Heart left ventricle (tissue), 16 donors: Measurements from ENCODE around the gene NPHP3. TPM values are rescaled to one million over a fixed set of nuclear protein-coding genes. Genes with fewer than 3 reads are reported as not detected.
A peak's percentile ranks its signal among the peaks of the same experiment; 100 is the strongest.

ENCODE experiments used
- ATAC-seq, 4 donors: fragments of 200-7000 bp; cut with Tn5 transposase; one replicate each; pipeline ENCODE4 v1.9.1; 2020 to 2022; ENCODE audit warnings: moderate library complexity in 4 of 4, mild to moderate bottlenecking in 3 of 4, moderate number of reproducible peaks in 1 of 4
- DNase-seq, 5 donors: peaks; one replicate each; pipeline ENCODE4 v3.0.0-alpha.2; 2020
- H3K27ac ChIP-seq, 12 donors: fragments of 200-600 bp; sonication (generic) in 4 of 12; one replicate each; pipeline versions ENCODE4 v1.5.0 to v1.8.0; 2016 to 2022; ENCODE audit warnings: mild to moderate bottlenecking in 2 of 12
- H3K27me3 ChIP-seq, 9 donors: fragments of 200-600 bp; sonication (generic) in 2 of 9; one replicate each; pipeline versions ENCODE4 v1.5.1 to v1.8.0; 2016 to 2022; ENCODE audit warnings: mild to moderate bottlenecking in 3 of 9
- H3K36me3 ChIP-seq, 9 donors: fragments of 200-600 bp; sonication (generic) in 2 of 9; one replicate each; pipeline versions ENCODE4 v1.5.0 to v1.8.0; 2018 to 2022; ENCODE audit warnings: mild to moderate bottlenecking in 2 of 9
- H3K4me1 ChIP-seq, 12 donors: fragments of 200-600 bp; sonication (generic) in 4 of 12; one replicate each; pipeline versions ENCODE4 v1.5.0 to v1.8.0; 2016 to 2022; ENCODE audit warnings: mild to moderate bottlenecking in 3 of 12
- H3K4me3 ChIP-seq, 12 donors: fragments of 200-600 bp; sonication (generic) in 4 of 12; one replicate each; pipeline versions ENCODE4 v1.5.0 to v1.8.0; 2017 to 2022; ENCODE audit warnings: mild to moderate bottlenecking in 9 of 12, moderate library complexity in 4 of 12
- H3K9me3 ChIP-seq, 12 donors: fragments of 200-600 bp; sonication (generic) in 4 of 12; one replicate each; pipeline versions ENCODE4 v1.5.0 to v1.8.0; 2016 to 2022; ENCODE audit warnings: mild to moderate bottlenecking in 1 of 12
- POLR2A ChIP-seq, 2 donors: fragments of 450-650 bp; IDR thresholded peaks; one replicate each; pipeline ENCODE4 v1.6.1; 2017; ENCODE audit warnings: antibody characterized with exemption in 2 of 2, mild to moderate bottlenecking in 2 of 2, moderate library complexity in 2 of 2
- WGBS, 4 donors: extraction: QIAGEN DNeasy Blood & Tissue Kit in 2 of 4; methylation state at CpG; one replicate each; pipeline versions ENCODE4 v1.1.5 to v1.1.7; 2013 to 2018; 5-methylcytosine and 5-hydroxymethylcytosine counted together
- intact Hi-C, 10 donors: fragments of 100-400 bp; cut with DNase I; formaldehyde crosslinking; loops; one replicate each; pipeline versions ENCODE4 v1.11.1 to v1.14.2; 2022
- polyA plus RNA-seq, 2 donors: library from polyadenylated mRNA; stranded (reverse); fragments of 200-250 nt; gene quantifications; one replicate each; pipeline ENCODE4 v1.2.3, GENCODE V29; 2013
- total RNA-seq, 9 donors: library from RNA; depleted of rRNA in 2 of 9; stranded (reverse); fragments of >200 nt in 2 of 9; fragmentation: NEBNext Ultra II Directional in 3 of 9; extraction: Animal tissue kit (Norgen Biotek cat#: 25700) in 3 of 9; gene quantifications; one replicate each; pipeline versions ENCODE4 v1.1.0 to v1.2.4, GENCODE V29; 2016 to 2023
- TF ChIP-seq, protein P1 (sequence below), 12 donors: fragments of 200-600 bp; sonication (generic) in 4 of 12; IDR thresholded peaks; one replicate each; pipeline versions ENCODE4 v1.5.0 to v1.8.0; 2018 to 2022; ENCODE audit warnings: antibody characterized with exemption in 12 of 12, mild to moderate bottlenecking in 5 of 12
- donor health status: ischemic (EF 13 %, LVEDD 7.1; RV severe dilation, severe dysfunction).
- donor health status: healthy with polysubstance abuse.
- donor health status: DM: no; HTN: yes; CAD: no.
- donor health status: DM: no; HTN: no; CAD: no.
- donor health status: ischemic (EF 25% LVEDD 6.9; RV normal size, moderate dysfunction).
- donor health status: ischemic (EF 25% LVEDD 5.7; RV mildly dilated, moderate dysfunction).
- donor health status: healthy.
- donor health status: DM: yes; HTN: yes; CAD: no.
- donor health status: ischemic (EF 35%, LVEDD 5.7; RV mildly dilated, moderate dysfunction).
- donor health status: nonischemic (EF 11% LVEDD 7.7; RV severe dilation, severe dysfunction).
- donor health status: DM: yes; HTN: yes; CAD: no.
- donor health status: PGD.
- donor health status: ischemic (EF 29% LVEDD 5.4; RV normal size, mild dysfunction).
- donor health status: nonischemic (EF 23%, LVEDD 6.1; RV moderate dilation, normal function).

The NPHP3 gene
- total and polyA plus RNA-seq, 11 donors, result 5.3 to 14.7 (median 10.9) TPM

DNA sequence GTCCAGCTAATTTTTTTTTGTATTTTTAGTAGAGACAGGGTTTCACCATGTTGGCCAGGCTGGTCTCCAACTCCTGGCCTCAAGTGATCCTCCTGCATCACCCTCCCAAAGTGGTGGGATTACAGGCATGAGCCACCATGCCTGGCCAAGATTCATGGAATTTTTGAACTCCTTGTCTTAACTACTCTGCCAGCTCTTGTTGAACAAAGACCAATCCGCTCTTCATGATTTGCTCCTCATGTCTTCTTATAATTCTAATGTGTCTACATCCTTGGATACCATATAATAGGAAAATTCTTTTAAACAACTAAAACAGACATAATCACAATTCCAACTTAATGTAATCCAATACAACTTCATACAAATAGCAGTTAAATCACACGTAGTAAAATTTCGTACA is 40.8 kb downstream of the NPHP3 start:
- no peak overlapping the region for H3K4me3 ChIP-seq
- H3K4me1 ChIP-seq, result no peaks in the 10 kb centered on the region
- intact Hi-C loops, result no loop called here
- H3K27me3 ChIP-seq, result no peaks in the 10 kb centered on the region
- H3K36me3 ChIP-seq, result peaks cover 0 to 100% (median 100%) of the 10 kb centered on the region in 9 donors
- H3K9me3 ChIP-seq, result no peaks in the 10 kb centered on the region
- no peak overlapping the region for H3K27ac ChIP-seq
- TF ChIP-seq, protein P1, sequence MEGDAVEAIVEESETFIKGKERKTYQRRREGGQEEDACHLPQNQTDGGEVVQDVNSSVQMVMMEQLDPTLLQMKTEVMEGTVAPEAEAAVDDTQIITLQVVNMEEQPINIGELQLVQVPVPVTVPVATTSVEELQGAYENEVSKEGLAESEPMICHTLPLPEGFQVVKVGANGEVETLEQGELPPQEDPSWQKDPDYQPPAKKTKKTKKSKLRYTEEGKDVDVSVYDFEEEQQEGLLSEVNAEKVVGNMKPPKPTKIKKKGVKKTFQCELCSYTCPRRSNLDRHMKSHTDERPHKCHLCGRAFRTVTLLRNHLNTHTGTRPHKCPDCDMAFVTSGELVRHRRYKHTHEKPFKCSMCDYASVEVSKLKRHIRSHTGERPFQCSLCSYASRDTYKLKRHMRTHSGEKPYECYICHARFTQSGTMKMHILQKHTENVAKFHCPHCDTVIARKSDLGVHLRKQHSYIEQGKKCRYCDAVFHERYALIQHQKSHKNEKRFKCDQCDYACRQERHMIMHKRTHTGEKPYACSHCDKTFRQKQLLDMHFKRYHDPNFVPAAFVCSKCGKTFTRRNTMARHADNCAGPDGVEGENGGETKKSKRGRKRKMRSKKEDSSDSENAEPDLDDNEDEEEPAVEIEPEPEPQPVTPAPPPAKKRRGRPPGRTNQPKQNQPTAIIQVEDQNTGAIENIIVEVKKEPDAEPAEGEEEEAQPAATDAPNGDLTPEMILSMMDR (IDR thresholded peaks at IDR 0.05), result no peak
- TF ChIP-seq POLR2A (IDR thresholded peaks at IDR 0.05), result no peak
- 97 to 99% (median 97%) methylated on average over 3 of the region's 3 CpGs for WGBS, 4 donors
- DNase-seq (no peak), ATAC-seq (no peak)

DNA sequence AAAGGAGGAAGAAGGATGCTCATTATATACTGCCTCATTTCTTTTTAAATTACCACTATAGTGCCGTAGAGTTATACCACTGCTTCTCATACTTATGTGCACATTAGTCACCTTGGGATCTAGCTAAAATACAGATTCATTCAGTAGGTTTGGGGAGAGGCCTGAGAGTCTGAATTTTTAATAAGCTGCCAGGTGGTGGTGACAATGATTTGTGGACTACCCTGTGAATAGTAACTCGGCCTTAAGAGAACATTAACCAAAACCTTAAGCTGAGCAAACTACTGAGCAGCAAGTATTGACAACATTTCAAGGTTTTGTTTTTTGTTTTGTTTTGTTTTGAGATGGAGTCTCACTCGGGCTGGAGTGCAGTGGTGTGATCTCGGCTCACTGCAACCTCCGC is 42.3 kb downstream of the NPHP3 start:
- 87 to 96% (median 94%) methylated on average over 5 of the region's 5 CpGs for WGBS, 4 donors
- DNase-seq (no peak), ATAC-seq (no peak)
- Histone ChIP-seq H3K27ac (no peak overlapping the region), H3K36me3 (peaks cover 0 to 100% (median 100%) of the 10 kb centered on the region in 9 donors), H3K27me3 (no peaks in the 10 kb centered on the region), H3K4me3 (no peak overlapping the region), H3K9me3 (no peaks in the 10 kb centered on the region), H3K4me1 (no peaks in the 10 kb centered on the region)
- TF ChIP-seq POLR2A (IDR thresholded peaks at IDR 0.05), result no peak
- TF ChIP-seq, protein P1 (IDR thresholded peaks at IDR 0.05), result no peak
- intact Hi-C loops, result loop anchor here in 1 of 10 donors (5.0 kb wide), 1 partner anchor 37 kb away; no protein-coding TSS in a partner anchor

DNA sequence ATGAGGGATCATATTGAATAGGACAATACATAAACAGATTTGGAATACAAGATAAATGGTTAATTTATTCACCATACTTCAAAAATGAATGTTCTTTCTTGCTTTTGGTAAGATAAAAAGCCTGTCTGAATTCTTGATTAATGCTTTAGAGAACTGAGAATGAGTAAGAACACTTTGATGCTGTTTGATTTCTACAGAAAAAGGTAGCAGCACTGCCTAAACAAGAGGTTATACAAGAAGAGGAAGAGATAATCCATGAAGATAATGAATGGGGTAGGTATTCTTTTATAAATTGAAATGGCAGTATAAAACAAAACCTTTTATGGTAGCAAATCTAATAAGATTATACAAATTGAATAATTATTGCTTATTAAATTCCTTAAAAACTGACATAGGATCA is 46.8 kb downstream of the NPHP3 start:
- no peaks in the 10 kb centered on the region for H3K27me3 ChIP-seq
- H3K9me3 ChIP-seq, result no peaks in the 10 kb centered on the region
- H3K4me1 ChIP-seq, result no peaks in the 10 kb centered on the region
- intact Hi-C loops, result loop anchor here in 1 of 10 donors (5.0 kb wide), 1 partner anchor 42 kb away; no protein-coding TSS in a partner anchor
- no peak overlapping the region for H3K4me3 ChIP-seq
- DNase-seq (no peak), ATAC-seq (no peak)
- H3K36me3 ChIP-seq, result peaks cover 0 to 100% (median 100%) of the 10 kb centered on the region in 9 donors
- no peak for TF ChIP-seq POLR2A (IDR thresholded peaks at IDR 0.05)
- TF ChIP-seq, protein P1 (IDR thresholded peaks at IDR 0.05), result no peak
- H3K27ac ChIP-seq, result no peak overlapping the region

DNA sequence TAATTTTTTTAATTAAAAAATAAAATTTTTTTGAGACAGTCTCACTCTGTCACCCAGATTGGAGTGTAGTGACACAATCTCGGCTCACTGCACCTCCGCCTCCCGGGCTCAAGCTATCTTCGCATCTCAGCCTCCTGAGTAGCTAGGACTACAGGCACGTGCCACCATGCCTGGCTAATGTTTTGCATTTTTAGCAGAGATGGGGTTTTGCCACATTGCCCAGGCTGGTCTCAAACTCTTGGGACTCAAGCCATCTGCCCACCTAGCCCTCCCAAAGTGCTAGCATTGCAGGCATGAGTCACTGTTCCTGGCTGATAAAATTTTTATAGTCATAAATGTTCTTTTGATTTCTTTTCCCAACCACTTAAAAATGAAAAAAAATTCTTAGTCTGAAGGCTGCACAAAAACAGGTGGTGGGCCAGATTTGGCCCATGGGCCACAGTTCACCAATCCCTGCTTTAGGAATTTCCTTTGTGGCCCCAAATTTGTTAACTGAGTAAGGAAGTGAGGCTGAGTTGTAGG is 52.9 kb downstream of the NPHP3 start:
- Histone ChIP-seq H3K4me3 (no peak overlapping the region), H3K27ac (peak overlapping the region in 1 of 12 donors; percentile 5), H3K36me3 (peaks cover 0 to 79% (median 57%) of the 10 kb centered on the region in 9 donors), H3K27me3 (no peaks in the 10 kb centered on the region), H3K4me1 (peaks cover 0 to 29% (median 14%) of the 10 kb centered on the region in 12 donors), H3K9me3 (no peaks in the 10 kb centered on the region)
- intact Hi-C loops, result loop anchor here in 1 of 10 donors (10.0 kb wide), 1 partner anchor 45 kb away; no protein-coding TSS in a partner anchor
- WGBS, 4 donors, result 93 to 95% (median 94%) methylated on average over 5 of the region's 5 CpGs
- DNase-seq (no peak), ATAC-seq (peak in 1 of 4 donors; percentile 11)
- TF ChIP-seq, protein P1 (IDR thresholded peaks at IDR 0.05), result no peak
- no peak for TF ChIP-seq POLR2A (IDR thresholded peaks at IDR 0.05)
